GM21737 (cell line): ENCODE measurements around the gene EEF1A2.

Experiments used
- ATAC-seq: cut with Tn5 transposase; IDR thresholded peaks from one replicate; pipeline ENCODE4 v1.9.1; 2021; ENCODE audit warnings: mild to moderate bottlenecking, moderate library complexity; ENCODE audit not compliant: unreplicated experiment

Gene EEF1A2

GRCh38 chr20:63455568-63455859 is 43.4 kb downstream of the EEF1A2 start:
- ATAC-seq: no peak

- ATAC-seq: no peak
Measured at GRCh38 chr20:63454731-63455567, 43.9 kb downstream of the EEF1A2 start.

GRCh38 chr20:63452821-63453523 is 45.9 kb downstream of the EEF1A2 start:
- ATAC-seq: no peak

GRCh38 chr20:63452341-63452740 is 46.5 kb downstream of the EEF1A2 start:
- ATAC-seq: no peak

GRCh38 chr20:63451821-63452220 is 47.1 kb downstream of the EEF1A2 start:
- ATAC-seq: no peak

- ATAC-seq: no peak
Measured at GRCh38 chr20:63449796-63450730, 48.8 kb downstream of the EEF1A2 start.

GRCh38 chr20:63449025-63449424 is 49.9 kb downstream of the EEF1A2 start:
- ATAC-seq: no peak

GRCh38 chr20:63448031-63448430 is 50.9 kb downstream of the EEF1A2 start:
- ATAC-seq: no peak

GRCh38 chr20:63447320-63447719 is 51.6 kb downstream of the EEF1A2 start:
- ATAC-seq: no peak

GRCh38 chr20:63446216-63447024 is 52.5 kb downstream of the EEF1A2 start:
- ATAC-seq: no peak

GRCh38 chr20:63445075-63445734 is 53.7 kb downstream of the EEF1A2 start:
- no peak for ATAC-seq

GRCh38 chr20:63444548-63444947 is 54.3 kb downstream of the EEF1A2 start:
- ATAC-seq: no peak

GRCh38 chr20:63443606-63444395 is 55.1 kb downstream of the EEF1A2 start:
- no peak for ATAC-seq

GRCh38 chr20:63442100-63442493 is 56.8 kb downstream of the EEF1A2 start:
- no peak for ATAC-seq

GRCh38 chr20:63441136-63442099 is 57.5 kb downstream of the EEF1A2 start:
- ATAC-seq: no peak

GRCh38 chr20:63440366-63440955 is 58.4 kb downstream of the EEF1A2 start:
- no peak for ATAC-seq

GRCh38 chr20:63439866-63440265 is 59.0 kb downstream of the EEF1A2 start:
- no peak for ATAC-seq

GRCh38 chr20:63438121-63438520 is 60.8 kb downstream of the EEF1A2 start:
- ATAC-seq: no peak
